ENCODE results near the gene CTSW. TPM values are rescaled to one million over a fixed set of nuclear protein-coding genes. Genes with fewer than 3 reads are reported as not detected.

The CTSW gene
- total and polyA plus RNA-seq, 12 donors, result 0.17 to 7.9 (median 0.55) TPM; not detected in 1

DNA sequence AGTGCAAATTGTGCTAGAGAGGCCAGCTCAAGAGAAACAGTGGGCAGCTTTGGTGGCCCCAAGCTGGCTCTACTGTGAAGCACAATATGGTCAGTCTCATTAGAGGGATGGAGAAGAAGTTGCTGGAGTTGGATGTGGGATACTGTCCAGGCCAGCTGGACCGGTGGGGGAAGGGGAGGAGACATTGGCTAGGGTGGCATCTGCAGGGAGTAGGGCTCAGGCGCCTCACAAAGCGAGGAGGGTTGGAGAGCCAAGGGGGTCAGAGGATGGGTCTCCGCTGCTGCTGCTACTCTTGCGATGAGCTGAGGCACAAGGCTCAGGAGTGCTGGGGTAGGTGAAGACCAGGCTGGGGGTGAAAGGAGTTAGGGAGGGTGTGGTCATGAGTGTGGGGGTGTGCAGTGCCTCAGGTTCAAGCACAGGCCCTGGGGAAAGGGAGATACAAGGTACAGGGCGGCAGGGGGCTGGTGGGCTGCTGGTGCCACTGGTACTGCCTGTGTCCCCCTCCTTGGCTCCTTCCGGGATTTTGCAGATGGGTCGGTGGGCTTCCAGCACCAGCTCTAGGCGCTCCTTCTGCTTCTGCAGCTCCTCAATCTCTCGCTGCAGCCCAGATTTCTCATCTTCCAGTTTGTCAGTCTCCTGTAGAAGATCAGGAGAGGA is 13.2 kb downstream of the CTSW start:
- DNase-seq (peak in 1 of 2 donors; percentile 18), ATAC-seq (no peak)
- H3K9me3 ChIP-seq, result no peaks in the 10 kb centered on the region
- H3K36me3 ChIP-seq, result peaks cover 0 to 6% (median 0%) of the 10 kb centered on the region in 9 donors
- peaks cover 17 to 61% (median 55%) of the 10 kb centered on the region in 9 donors for H3K4me1 ChIP-seq
- intact Hi-C loops (cut with DNase I), result no loop called here
- no peaks in the 10 kb centered on the region for H3K27me3 ChIP-seq
- peak overlapping the region; percentile 91 to 100 (median 98) for H3K27ac ChIP-seq
- H3K4me3 ChIP-seq, result peak overlapping the region in 9 of 10 donors; percentile 66 to 98 (median 89)
- 66 to 69% methylated on average over 10 of the region's 10 CpGs for WGBS, 2 donors
- TF ChIP-seq, protein P1, sequence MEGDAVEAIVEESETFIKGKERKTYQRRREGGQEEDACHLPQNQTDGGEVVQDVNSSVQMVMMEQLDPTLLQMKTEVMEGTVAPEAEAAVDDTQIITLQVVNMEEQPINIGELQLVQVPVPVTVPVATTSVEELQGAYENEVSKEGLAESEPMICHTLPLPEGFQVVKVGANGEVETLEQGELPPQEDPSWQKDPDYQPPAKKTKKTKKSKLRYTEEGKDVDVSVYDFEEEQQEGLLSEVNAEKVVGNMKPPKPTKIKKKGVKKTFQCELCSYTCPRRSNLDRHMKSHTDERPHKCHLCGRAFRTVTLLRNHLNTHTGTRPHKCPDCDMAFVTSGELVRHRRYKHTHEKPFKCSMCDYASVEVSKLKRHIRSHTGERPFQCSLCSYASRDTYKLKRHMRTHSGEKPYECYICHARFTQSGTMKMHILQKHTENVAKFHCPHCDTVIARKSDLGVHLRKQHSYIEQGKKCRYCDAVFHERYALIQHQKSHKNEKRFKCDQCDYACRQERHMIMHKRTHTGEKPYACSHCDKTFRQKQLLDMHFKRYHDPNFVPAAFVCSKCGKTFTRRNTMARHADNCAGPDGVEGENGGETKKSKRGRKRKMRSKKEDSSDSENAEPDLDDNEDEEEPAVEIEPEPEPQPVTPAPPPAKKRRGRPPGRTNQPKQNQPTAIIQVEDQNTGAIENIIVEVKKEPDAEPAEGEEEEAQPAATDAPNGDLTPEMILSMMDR (IDR thresholded peaks at IDR 0.05), result no peak

- peaks cover 18 to 61% (median 53%) of the 10 kb centered on the region in 9 donors for H3K4me1 ChIP-seq
- peaks cover 0 to 6% (median 0%) of the 10 kb centered on the region in 9 donors for H3K36me3 ChIP-seq
- WGBS, 2 donors, result 50 to 61% methylated on average over 16 of the region's 16 CpGs
- peak; percentile 65 to 73 for DNase-seq
- no peaks in the 10 kb centered on the region for H3K9me3 ChIP-seq
- H3K27me3 ChIP-seq, result peaks cover 0 to under 1% (median 0%) of the 10 kb centered on the region in 7 donors
- intact Hi-C loops (cut with DNase I), result no loop called here
- H3K27ac ChIP-seq, result peak overlapping the region; percentile 91 to 100 (median 98)
- TF ChIP-seq, protein P1 (IDR thresholded peaks at IDR 0.05), result no peak
- peak in 2 of 8 donors; percentile 18 to 19 for ATAC-seq
- H3K4me3 ChIP-seq, result peak overlapping the region in 8 of 10 donors; percentile 66 to 98 (median 90)
These were observed 14.5 kb downstream of the CTSW start for GRCh38 chr11:65894034-65894591.

- Histone ChIP-seq H3K4me3 (no peak overlapping the region), H3K36me3 (peaks cover 0 to 6% (median 0%) of the 10 kb centered on the region in 9 donors), H3K9me3 (no peaks in the 10 kb centered on the region), H3K27ac (no peak overlapping the region), H3K27me3 (peaks cover 0 to 9% (median 4%) of the 10 kb centered on the region in 7 donors), H3K4me1 (peaks cover 16 to 61% (median 54%) of the 10 kb centered on the region in 9 donors)
- ATAC-seq, result no peak
- TF ChIP-seq, protein P1 (IDR thresholded peaks at IDR 0.05), result no peak
- 94 to 96% methylated on average over 5 of the region's 5 CpGs for WGBS, 2 donors
- no peak for DNase-seq
- intact Hi-C loops (cut with DNase I), result no loop called here
These were observed 15.9 kb downstream of the CTSW start for GRCh38 chr11:65895482-65895981.

DNA sequence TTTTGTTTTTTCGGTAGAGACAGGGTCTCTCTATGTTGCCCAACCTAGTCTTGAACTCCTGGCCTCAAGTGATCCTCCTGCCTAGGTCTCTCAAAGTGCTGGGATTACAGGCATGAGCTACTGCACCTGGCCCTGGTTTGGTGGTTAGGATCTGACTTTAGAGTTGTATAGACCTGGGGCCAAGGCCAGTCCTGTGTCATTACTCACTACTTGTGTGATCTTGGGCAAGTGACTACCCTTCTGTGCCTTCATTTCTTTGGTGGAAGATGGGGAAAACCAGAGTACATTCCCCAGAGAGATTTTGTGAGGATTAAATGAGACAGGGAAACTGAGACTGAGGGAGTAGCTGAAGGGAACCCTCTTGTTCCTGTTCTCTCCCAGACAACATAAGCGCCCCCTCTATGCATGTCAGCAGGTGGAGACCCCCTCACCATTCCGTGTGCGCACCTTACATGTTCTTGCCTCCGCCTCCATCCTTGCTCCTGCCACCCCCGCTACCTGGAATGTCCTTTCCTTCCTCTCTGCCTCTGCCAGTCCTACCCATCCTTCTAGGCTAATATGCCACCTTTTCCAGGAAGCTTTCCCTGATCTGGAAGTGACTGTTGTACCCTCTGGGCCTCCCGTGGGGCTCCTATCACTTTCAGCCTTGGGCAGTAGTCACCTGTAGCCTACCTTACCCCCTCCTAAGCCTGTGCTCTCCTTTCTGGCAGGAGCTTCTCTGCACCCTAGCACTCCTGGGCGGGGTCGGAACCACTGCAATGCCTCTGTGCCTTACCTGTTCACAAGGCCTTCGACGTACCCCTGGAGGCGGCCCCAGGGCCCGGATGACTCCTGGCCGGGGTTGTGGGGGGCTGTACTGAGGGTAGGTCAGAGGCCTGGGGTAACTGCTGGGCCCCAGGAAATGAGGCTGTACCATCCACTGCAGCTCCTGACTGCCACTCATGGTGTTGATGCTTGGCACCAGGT is 16.7 kb downstream of the CTSW start:
- peaks cover 0 to 9% (median 4%) of the 10 kb centered on the region in 7 donors for H3K27me3 ChIP-seq
- TF ChIP-seq, protein P1 (IDR thresholded peaks at IDR 0.05), result no peak
- DNase-seq (no peak), ATAC-seq (no peak)
- H3K9me3 ChIP-seq, result no peaks in the 10 kb centered on the region
- intact Hi-C loops (cut with DNase I), result no loop called here
- H3K36me3 ChIP-seq, result peaks cover 0 to 6% (median 0%) of the 10 kb centered on the region in 9 donors
- 92 to 93% methylated on average over 14 of the region's 14 CpGs for WGBS, 2 donors
- no peak overlapping the region for H3K27ac ChIP-seq
- no peak overlapping the region for H3K4me3 ChIP-seq
- H3K4me1 ChIP-seq, result peaks cover 16 to 61% (median 52%) of the 10 kb centered on the region in 9 donors
